Coronary artery (tissue), 2 donors: ENCODE results near the gene MSH3.

Experiments
- DNase-seq: peaks from one replicate; pipeline ENCODE4 v3.0.0-alpha.2; 2017; ENCODE audit warnings: low spot score
- H3K27ac ChIP-seq, 2 donors: fragments of 200-600 bp; sonication (generic); one replicate each; pipeline ENCODE4 v1.5.1; 2016 to 2019
- H3K4me3 ChIP-seq: fragments of 200-600 bp; sonication (generic); 2 replicates; pipeline ENCODE4 v1.5.1; 2016; ENCODE audit warnings: mild to moderate bottlenecking, moderate library complexity
- CTCF ChIP-seq: fragments of 200-600 bp; sonication (generic); IDR thresholded peaks from one replicate; pipeline ENCODE4 v1.5.1; 2019; ENCODE audit warnings: antibody characterized with exemption

Gene MSH3

DNA sequence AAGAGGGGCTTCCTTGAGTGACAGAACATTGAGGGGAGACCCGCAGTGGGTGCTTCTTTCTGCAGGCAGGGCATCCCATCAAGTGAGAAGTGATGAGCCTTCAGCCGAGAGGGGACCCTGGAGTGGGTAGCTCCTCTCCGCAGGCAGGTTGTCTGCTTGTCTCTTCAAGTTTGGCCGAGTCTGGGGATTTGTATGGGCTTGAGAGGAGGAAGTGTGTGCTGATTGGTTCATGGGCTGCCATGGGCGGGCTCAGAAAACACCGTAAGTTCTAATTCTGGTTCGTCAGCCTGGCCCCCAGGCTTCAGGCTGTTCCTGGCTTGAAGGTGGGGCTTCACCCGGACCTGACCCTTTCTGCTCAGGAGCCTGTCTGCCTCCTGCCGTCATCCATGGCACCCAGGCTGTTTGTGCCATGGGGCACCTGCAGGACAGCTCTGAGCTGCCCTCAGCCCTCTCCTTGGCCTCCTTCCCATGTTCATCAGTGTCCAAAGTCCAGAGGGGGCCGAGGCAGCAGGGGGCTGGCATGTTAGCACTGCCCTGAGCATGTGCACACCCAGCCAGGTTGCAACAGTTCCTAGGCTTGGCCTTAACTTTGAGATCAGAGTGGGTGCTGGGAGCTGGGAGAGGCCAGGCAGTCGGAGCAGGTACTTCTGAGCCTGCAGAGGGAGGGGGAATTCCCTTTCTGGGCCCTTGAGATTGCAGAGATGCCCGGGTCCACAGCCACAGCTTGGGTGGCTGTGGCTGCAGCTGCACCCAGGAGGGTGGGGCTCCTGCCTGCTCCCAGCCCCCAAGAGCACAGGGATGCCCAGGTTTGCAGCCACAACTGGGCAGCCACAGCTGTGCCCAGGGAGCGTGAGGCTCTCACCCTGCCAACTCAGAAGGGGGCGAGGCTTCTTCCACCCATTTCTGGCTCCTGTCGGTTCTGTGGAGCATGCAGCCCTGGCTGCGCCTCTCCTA is 13.8 kb downstream of the MSH3 start:
- Histone ChIP-seq H3K27ac (no peak overlapping the region), H3K4me3 (no peak overlapping the region)
- no peak for TF ChIP-seq CTCF
- DNase-seq, result no peak

DNA sequence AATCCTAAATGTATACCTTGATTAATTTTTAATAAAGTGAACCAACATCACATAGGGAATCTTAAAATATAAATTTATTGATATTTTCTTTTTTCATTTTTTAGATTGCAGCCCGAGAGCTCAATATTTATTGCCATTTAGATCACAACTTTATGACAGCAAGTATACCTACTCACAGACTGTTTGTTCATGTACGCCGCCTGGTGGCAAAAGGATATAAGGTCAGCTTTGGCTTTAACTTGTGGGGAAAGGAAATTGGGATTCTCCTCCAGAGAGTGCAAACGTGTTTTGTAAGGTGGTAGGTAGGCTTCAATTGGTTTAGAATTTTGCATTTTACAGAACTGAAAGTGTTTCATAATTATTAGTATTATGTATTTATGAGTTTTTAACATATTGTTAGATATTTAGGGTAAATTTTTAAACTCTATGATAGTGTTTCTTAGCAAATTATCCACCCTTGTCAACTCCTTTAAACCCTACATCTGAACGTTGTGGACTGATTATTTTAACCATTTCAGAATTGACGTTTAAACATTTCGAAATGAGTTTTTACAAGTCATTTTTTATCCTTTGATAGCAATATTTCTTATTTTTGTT is 17.8 kb downstream of the MSH3 start:
- Histone ChIP-seq H3K27ac (no peak overlapping the region), H3K4me3 (no peak overlapping the region)
- DNase-seq, result no peak
- peak; percentile 60 for TF ChIP-seq CTCF

GRCh38 chr5:80676706-80677105 is 22.3 kb downstream of the MSH3 start:
- no peak for TF ChIP-seq CTCF
- H3K4me3 ChIP-seq, result no peak overlapping the region
- no peak overlapping the region for H3K27ac ChIP-seq
- no peak for DNase-seq

GRCh38 chr5:80686757-80687156 is 32.3 kb downstream of the MSH3 start:
- Histone ChIP-seq H3K4me3 (no peak overlapping the region), H3K27ac (no peak overlapping the region)
- TF ChIP-seq CTCF, result no peak
- no peak for DNase-seq

- no peak overlapping the region for H3K27ac ChIP-seq
These were observed 34.4 kb downstream of the MSH3 start for GRCh38 chr5:80688648-80689420.

DNA sequence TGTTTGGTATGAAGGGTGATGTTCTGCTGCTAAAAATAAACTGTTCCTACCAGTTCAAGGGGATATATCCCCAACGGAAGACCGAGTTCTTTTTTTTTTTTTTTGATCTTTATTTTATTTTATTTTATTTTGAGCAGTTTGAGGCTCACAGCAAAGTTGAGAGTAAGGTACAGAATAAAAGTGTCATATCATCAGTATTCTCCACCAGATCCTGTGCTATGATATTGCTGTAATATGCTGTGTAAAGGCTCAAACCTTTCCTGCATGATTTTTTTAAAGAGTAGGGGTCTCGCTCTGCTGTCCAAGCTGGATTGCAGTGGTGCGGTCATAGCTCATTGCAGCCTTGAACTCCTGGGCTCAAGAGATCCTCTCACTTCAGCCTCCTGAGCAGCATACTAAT is 35.2 kb downstream of the MSH3 start:
- H3K27ac ChIP-seq, result no peak overlapping the region
- no peak for DNase-seq
- no peak for TF ChIP-seq CTCF
- no peak overlapping the region for H3K4me3 ChIP-seq

More at GRCh38 chr5:80688648-80689420, 34.4 kb downstream of the MSH3 start:
- DNase-seq, result no peak
- no peak for TF ChIP-seq CTCF
- no peak overlapping the region for H3K4me3 ChIP-seq
